Measurements from ENCODE around the gene HSP90AB1.

Gene HSP90AB1

DNA sequence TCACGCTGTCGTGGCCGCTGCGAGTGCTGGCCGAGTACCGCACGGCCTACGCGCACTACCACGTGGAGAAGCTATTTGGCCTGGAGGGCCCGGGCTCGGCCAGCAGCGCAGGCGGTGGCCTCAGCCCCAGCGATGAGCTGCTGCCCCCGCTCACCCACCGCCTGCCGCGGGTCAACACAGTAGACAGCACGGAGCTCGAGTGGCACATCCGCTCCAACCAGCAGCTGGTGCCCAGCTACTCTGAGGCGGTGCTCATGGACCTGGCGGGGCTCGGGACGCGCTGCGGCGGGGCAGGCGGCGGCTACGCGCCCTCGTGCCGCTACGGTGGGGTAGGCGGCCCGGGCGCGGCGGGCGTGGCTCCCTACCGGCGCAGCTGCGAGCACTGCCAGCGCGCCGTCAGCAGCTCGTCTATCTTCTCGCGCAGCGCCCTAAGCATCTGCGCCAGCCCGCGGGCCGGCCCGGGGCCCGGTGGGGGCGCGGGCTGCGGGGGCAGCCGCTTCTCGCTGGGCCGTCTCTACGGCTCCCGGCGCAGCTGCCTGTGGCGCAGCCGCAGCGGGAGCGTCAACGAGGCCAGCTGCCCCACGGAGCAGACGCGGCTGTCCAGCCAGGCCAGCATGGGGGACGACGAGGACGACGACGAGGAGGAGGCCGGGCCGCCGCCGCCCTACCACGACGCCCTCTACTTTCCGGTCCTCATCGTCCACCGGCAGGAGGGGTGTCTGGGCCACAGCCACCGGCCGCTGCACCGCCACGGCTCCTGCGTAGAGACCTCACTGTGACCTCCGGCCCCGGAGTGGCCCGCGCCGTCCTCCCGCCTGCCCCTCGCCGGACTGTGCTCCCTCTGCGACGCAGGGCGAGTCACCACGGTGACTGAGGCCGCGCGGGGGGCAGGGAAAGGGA is 29.1 kb downstream of the HSP90AB1 start:
- H3K27me3 ChIP-seq (ENCODE audit: insufficient read depth, low read length) = no peaks in the 10 kb centered on the region

DNA sequence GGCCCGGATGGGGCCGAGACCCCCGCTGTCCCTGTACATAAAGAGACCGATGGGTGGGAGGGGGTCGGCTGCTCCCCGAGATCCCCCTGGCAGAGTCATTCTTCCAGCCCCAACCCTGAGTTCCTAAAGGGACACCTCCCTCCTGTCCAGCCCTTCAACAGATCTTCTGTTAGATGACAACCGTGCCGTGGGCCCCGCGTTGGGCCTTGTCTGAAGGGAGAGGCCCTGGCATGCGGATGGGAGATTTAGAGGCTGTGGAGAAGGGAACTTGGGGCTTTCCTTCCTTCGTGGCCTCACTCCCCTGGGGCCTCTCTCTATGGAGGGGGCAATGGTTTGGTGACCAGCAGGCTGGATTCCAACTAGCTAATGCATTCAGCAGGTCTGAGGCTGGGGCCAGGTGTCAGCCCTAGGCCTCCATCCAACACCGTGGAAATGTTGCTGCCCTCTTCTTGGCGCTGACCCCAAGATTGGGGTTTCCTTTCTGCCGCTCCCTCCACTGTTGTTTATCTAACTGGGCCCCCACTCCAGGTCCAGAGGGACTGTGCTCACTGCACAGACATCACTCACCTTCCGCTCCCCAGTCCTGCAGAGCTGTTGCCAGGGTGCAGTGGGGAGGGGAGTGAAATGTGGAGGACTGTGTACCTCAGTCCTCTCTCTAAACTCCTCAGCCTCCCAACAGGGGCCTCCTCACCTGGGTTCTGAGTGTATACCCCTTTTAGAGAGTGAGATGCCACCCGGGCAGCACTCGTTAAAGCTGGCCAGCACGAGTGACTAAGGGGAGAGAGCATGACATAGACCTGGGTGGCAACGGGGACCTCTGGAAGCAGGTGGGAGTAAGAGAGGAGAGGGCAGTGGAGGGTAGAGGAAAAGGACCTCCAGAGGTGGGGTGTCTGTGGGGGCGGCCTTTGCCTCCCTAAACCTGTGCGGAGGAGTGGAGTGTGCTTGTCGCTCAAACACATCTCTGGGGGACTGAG is 30.1 kb downstream of the HSP90AB1 start:
- Histone ChIP-seq H3K27me3 (ENCODE audit: insufficient read depth, low read length) (no peaks in the 10 kb centered on the region), H3K4me1 (ENCODE audit: insufficient read depth, low read length) (no peaks in the 10 kb centered on the region), H3K4me3 (ENCODE audit: low read length) (no peak overlapping the region), H2AFZ (ENCODE audit: low read depth, low read length) (no peak overlapping the region), H3K36me3 (ENCODE audit: insufficient read depth, low read length) (peaks cover 15% of the 10 kb centered on the region), H3K9me3 (ENCODE audit: low read length) (no peaks in the 10 kb centered on the region)

More for the DNA sequence above, 29.1 kb downstream of the HSP90AB1 start:
- Histone ChIP-seq H3K36me3 (ENCODE audit: insufficient read depth, low read length) (peaks cover 15% of the 10 kb centered on the region), H3K4me1 (ENCODE audit: insufficient read depth, low read length) (peaks cover 9% of the 10 kb centered on the region), H2AFZ (ENCODE audit: low read depth, low read length) (no peak overlapping the region), H3K4me3 (ENCODE audit: low read length) (no peak overlapping the region), H3K9me3 (ENCODE audit: low read length) (no peaks in the 10 kb centered on the region)

DNA sequence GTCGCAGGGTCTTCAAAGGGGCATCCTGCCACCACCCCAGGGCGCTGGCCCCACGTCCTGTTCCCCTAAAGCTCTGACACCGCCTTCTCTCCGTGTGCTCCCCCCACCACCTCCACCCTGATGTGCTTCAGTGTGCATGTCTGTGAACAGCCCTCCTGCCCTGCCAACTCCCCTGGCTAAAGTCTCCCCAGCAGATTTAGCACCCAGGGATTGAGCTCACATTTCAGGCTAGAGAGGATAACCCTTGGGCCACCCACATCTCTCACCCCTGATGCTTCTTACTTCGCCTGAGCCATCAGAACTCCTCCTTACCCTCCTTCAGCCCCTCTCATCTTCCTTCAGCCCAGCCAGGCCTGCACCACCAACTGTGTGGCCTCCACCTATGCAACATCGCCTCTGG is 30.9 kb downstream of the HSP90AB1 start:
- Histone ChIP-seq H3K4me3 (ENCODE audit: low read length) (no peak overlapping the region), H3K36me3 (ENCODE audit: insufficient read depth, low read length) (peaks cover 15% of the 10 kb centered on the region), H2AFZ (ENCODE audit: low read depth, low read length) (no peak overlapping the region), H3K27me3 (ENCODE audit: insufficient read depth, low read length) (no peaks in the 10 kb centered on the region), H3K9me3 (ENCODE audit: low read length) (no peaks in the 10 kb centered on the region), H3K4me1 (ENCODE audit: insufficient read depth, low read length) (no peaks in the 10 kb centered on the region)

DNA sequence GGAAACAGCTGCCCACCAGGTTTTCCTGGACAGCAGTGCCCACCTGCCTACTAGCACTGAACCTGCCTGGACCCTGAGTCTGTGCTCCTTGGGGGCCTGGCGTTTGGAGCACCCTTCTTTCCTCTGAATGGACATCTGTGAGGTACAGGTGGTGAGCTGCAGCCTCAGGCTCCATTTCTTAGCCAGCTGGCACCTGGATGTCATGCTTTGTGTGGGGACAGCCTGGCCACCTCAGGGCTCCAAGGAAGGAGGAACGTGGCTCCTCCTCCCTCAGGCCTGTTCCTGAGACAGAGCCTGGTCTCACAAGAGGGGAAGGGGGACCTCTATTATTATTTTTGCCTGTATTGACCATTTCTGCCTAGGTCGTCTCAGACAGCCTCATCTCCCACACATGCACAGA is 31.4 kb downstream of the HSP90AB1 start:
- no peak overlapping the region for H3K4me3 ChIP-seq (ENCODE audit: low read length)
- H3K27me3 ChIP-seq (ENCODE audit: insufficient read depth, low read length) = no peaks in the 10 kb centered on the region

DNA sequence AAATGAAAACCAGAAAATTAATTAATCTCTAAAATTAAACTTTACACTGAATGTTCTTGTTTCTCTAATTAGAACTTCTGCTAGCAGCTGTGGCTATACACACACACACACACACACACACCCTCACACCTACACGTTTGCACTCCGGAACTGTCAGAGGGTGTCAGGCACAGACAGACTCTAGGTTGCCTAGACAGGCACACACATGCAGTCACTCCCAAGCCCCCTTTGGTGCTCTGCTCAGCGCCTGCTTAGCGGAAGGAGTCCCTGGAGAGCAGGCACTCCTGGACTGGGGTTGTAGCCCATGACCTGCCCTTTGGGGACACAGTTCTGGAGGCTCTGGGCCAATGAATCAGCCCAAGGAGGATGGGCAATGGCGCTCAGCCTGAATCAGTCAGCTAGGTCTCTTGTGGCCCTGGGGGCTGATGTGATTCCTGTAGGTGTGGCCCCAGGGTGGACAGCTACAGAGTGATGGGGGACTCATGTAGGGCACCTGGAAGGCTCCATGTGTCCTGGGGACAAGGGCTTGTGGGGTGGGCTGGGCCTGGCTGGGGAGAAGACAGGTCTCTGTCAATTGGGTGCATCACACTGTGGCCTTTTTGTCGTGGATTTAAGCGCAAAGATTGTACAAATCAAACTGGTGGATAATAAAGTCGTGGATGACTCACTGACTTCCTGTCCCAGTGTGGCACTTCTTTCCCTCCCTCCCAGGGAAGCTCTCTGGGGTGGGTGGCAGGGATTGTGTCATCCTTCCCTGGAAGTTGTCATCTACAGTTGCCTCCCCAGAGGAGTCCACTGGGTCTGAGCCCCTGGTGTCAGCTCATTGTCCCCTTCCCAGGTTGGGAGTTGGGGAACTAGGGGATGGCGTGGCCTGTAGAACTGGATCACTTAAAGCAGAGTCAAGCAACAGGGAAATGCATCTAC is 32.1 kb downstream of the HSP90AB1 start:
- peaks cover 10% of the 10 kb centered on the region for H3K36me3 ChIP-seq (ENCODE audit: insufficient read depth, low read length)
- no peak overlapping the region for H2AFZ ChIP-seq (ENCODE audit: low read depth, low read length)
- H3K4me1 ChIP-seq (ENCODE audit: insufficient read depth, low read length) = no peaks in the 10 kb centered on the region
- H3K27me3 ChIP-seq (ENCODE audit: insufficient read depth, low read length) = no peaks in the 10 kb centered on the region
- no peak overlapping the region for H3K4me3 ChIP-seq (ENCODE audit: low read length)
- no peaks in the 10 kb centered on the region for H3K9me3 ChIP-seq (ENCODE audit: low read length)

More for the DNA sequence above, 31.4 kb downstream of the HSP90AB1 start:
- H3K36me3 ChIP-seq (ENCODE audit: insufficient read depth, low read length) = peaks cover 12% of the 10 kb centered on the region
- H2AFZ ChIP-seq (ENCODE audit: low read depth, low read length) = no peak overlapping the region
- H3K4me1 ChIP-seq (ENCODE audit: insufficient read depth, low read length) = no peaks in the 10 kb centered on the region
- H3K9me3 ChIP-seq (ENCODE audit: low read length) = no peaks in the 10 kb centered on the region

DNA sequence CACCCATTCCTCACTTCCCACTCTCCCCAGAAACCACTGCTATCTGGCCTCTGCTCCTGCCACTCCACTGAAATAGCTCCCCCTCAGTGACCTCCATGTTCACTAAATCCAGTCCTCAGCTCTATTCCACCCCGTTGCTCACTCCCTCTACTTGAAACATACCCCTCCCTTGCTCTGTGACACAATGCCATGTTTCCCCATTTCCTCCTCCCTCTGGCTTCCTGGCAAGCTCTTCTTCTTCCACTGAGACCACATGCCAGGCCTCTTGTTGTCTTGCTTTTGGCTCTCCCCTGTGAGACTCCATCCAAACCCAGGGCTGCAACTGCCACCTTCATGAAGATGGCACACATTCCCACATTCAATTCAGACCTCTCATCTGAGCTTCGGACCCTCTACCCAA is 37.2 kb downstream of the HSP90AB1 start:
- Histone ChIP-seq H3K9me3 (ENCODE audit: low read length) (no peaks in the 10 kb centered on the region), H2AFZ (ENCODE audit: low read depth, low read length) (no peak overlapping the region), H3K4me1 (ENCODE audit: insufficient read depth, low read length) (no peaks in the 10 kb centered on the region), H3K36me3 (ENCODE audit: insufficient read depth, low read length) (no peaks in the 10 kb centered on the region), H3K27me3 (ENCODE audit: insufficient read depth, low read length) (no peaks in the 10 kb centered on the region), H3K4me3 (ENCODE audit: low read length) (no peak overlapping the region)

DNA sequence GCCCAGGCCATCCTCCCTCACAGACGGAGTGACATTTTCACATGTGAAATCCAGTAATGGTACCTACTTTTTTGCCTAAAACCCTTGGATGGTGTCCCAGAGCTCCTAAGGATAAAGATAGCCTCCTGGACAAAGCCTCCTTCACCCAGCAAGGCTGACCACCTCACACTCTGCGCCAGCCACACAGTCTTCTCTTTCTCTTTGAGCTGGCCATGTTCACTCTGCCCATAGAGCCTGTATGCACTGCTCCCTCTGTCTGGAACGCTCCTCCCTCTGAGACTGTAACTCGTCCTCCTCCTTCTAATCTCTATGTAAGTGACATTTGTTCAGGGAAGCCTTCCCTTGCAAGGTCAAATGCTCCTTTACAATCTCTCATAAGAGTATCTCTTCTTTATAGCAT is 38.0 kb downstream of the HSP90AB1 start:
- H3K9me3 ChIP-seq (ENCODE audit: low read length) = no peaks in the 10 kb centered on the region
- no peaks in the 10 kb centered on the region for H3K27me3 ChIP-seq (ENCODE audit: insufficient read depth, low read length)
- H3K4me3 ChIP-seq (ENCODE audit: low read length) = no peak overlapping the region
- no peak overlapping the region for H2AFZ ChIP-seq (ENCODE audit: low read depth, low read length)
- no peaks in the 10 kb centered on the region for H3K36me3 ChIP-seq (ENCODE audit: insufficient read depth, low read length)
- H3K4me1 ChIP-seq (ENCODE audit: insufficient read depth, low read length) = no peaks in the 10 kb centered on the region

DNA sequence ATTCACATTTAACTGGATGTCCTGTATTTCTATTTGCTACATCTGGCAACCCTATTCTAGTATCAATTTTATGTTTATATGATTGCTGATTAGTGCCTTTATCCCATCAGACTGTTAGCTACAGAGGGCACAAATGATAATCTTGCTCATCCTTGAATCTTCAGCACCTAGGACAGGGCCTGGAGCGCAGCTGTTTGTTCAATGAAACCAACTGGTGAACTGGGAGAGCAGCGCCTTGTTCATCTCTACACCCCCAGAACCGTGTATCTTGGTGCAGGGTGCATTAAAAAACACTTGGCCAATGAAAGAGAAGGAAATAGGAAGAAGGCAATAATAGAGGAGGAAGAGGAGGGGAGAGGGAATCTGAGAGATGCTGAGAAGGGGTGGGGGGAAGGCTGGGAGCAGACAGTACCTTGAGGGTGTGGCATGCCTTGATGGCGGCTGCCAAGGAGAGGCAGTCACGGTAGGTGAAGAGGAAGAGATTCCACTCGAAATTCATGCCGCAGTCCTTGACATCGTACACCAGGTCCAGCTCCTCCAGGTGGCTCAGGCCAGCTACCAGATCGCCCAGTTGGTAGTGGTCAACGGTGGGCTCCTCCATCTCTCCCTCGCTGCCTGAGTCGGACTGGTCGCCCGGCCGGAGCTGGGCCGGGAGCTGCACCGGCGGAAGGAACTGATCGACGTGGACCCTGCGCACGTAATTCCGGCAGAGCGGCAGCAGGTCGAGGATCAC is 38.8 kb downstream of the HSP90AB1 start:
- no peak overlapping the region for H3K4me3 ChIP-seq (ENCODE audit: low read length)
- no peaks in the 10 kb centered on the region for H3K27me3 ChIP-seq (ENCODE audit: insufficient read depth, low read length)
- no peaks in the 10 kb centered on the region for H3K36me3 ChIP-seq (ENCODE audit: insufficient read depth, low read length)
- H3K9me3 ChIP-seq (ENCODE audit: low read length) = no peaks in the 10 kb centered on the region
- H2AFZ ChIP-seq (ENCODE audit: low read depth, low read length) = no peak overlapping the region
- no peaks in the 10 kb centered on the region for H3K4me1 ChIP-seq (ENCODE audit: insufficient read depth, low read length)

DNA sequence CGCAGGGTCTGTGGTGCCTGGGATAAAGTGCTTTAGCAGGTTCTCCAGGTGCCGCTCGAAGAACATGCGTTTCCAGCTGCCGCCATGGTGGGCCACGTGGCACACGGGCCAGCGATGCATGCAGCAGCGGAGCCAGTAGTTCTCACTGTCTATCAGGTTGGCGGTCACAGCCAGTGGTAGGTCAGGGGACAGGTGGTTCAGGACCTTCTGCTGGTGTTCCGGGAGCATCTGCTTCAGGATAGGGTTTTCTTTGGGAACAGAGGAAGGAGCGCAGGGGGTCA is 39.3 kb downstream of the HSP90AB1 start:
- Histone ChIP-seq H3K27me3 (ENCODE audit: insufficient read depth, low read length) (no peaks in the 10 kb centered on the region), H3K4me3 (ENCODE audit: low read length) (no peak overlapping the region), H3K36me3 (ENCODE audit: insufficient read depth, low read length) (no peaks in the 10 kb centered on the region), H3K4me1 (ENCODE audit: insufficient read depth, low read length) (no peaks in the 10 kb centered on the region), H3K9me3 (ENCODE audit: low read length) (no peaks in the 10 kb centered on the region), H2AFZ (ENCODE audit: low read depth, low read length) (no peak overlapping the region)

DNA sequence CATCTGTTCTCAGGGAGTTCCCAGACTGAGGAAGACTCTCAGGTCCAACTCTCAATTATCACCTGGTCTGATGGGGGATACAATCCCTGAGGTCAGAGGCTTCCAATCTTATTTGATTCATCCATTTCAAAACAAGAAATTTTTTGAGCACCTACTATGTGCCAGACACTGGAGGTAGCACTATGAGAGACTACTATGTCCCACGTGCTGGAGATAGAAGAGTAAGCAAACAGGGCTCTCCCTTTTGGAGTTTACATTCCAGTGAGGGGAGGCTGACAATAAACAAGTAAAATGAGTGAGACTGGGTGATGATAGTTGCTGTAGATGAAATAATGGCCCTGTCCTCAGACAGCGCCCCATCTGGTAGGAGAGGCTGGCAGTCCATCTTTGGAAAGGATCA is 39.8 kb downstream of the HSP90AB1 start:
- Histone ChIP-seq H3K4me3 (ENCODE audit: low read length) (no peak overlapping the region), H3K27me3 (ENCODE audit: insufficient read depth, low read length) (no peaks in the 10 kb centered on the region), H3K9me3 (ENCODE audit: low read length) (no peaks in the 10 kb centered on the region), H3K36me3 (ENCODE audit: insufficient read depth, low read length) (no peaks in the 10 kb centered on the region), H2AFZ (ENCODE audit: low read depth, low read length) (no peak overlapping the region), H3K4me1 (ENCODE audit: insufficient read depth, low read length) (no peaks in the 10 kb centered on the region)

DNA sequence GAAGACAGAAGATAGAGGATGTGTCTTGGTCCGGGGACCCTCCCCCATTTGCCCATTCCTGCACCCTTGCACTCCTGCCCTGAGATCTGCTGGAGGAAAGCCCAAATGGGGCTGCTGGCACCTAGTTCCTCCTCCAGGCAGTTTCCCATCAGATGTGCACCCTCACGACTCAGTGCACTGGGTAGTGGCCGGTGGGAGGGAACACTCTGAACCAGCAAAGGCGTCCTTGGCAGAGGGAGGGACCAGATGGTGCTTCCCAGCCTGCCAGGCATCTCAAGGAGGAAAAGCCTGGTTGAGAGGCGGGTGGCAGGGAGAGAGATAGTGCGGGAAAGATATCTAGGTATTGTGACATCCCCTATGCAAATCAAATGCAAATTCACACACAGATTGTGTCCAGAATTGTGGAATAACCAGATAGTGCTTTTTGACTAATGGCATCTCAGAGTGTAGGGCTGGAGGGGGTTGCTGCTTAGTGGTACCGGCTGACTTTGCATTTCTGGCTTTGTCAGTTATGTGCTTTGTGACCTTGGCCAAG is 42.9 kb downstream of the HSP90AB1 start:
- no peaks in the 10 kb centered on the region for H3K4me1 ChIP-seq (ENCODE audit: insufficient read depth, low read length)
- H3K27me3 ChIP-seq (ENCODE audit: insufficient read depth, low read length) = no peaks in the 10 kb centered on the region
- no peaks in the 10 kb centered on the region for H3K9me3 ChIP-seq (ENCODE audit: low read length)
- H3K36me3 ChIP-seq (ENCODE audit: insufficient read depth, low read length) = no peaks in the 10 kb centered on the region
- no peak overlapping the region for H3K4me3 ChIP-seq (ENCODE audit: low read length)
- H2AFZ ChIP-seq (ENCODE audit: low read depth, low read length) = no peak overlapping the region

DNA sequence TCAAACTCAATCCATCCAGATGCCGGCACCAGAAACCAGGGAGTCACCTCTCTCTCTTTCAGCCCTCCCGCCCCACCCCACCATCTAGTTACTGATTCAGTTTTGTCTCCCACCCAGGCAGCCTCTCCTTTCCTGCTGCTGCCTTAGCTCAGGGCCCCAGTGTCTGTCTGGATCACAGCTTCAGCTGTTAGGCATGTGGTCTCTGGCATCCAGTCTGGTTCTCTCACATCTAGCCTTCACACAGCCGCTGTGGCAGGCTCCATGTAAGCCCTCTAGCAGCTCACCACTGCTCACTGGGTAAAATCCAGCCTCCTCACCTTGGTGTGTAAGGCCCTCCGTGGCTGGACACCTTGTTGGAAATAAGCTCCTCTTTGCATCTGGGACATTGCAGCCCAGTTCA is 44.9 kb downstream of the HSP90AB1 start:
- H3K27me3 ChIP-seq (ENCODE audit: insufficient read depth, low read length) = no peaks in the 10 kb centered on the region

More for the DNA sequence above, 44.9 kb downstream of the HSP90AB1 start:
- H3K9me3 ChIP-seq (ENCODE audit: low read length) = no peaks in the 10 kb centered on the region
- H3K4me3 ChIP-seq (ENCODE audit: low read length) = no peak overlapping the region
- H2AFZ ChIP-seq (ENCODE audit: low read depth, low read length) = no peak overlapping the region
- H3K4me1 ChIP-seq (ENCODE audit: insufficient read depth, low read length) = peaks cover 2% of the 10 kb centered on the region
- no peaks in the 10 kb centered on the region for H3K36me3 ChIP-seq (ENCODE audit: insufficient read depth, low read length)

All from neuron (in vitro differentiated cells).